ENCODE data around the gene FAF1. TPM values are rescaled to one million over a fixed set of nuclear protein-coding genes. Genes with fewer than 3 reads are reported as not detected.

Gene FAF1
- total RNA-seq, 1 experiment from 2014 or later, result 73.2 TPM

DNA sequence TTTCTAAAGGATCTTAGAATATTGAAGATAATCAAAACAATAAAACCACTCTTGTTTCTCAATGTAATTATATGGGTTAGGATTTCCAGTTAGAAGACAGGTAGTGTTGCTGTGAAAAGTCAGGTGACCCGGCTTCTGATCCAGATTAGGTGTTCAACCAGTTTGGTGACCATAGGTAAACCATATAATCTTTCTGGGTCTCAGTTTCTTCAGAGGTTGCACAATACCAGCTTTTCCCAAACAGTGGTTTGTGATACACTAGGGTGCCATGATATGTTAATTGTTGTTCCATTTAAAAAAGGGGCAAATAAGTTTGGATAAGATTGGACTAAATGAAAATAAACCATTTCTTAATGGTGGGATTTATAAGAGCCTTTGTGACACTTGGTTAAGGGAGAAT is 472.3 kb downstream of the FAF1 start (continued):
- TF ChIP-seq, protein P1, sequence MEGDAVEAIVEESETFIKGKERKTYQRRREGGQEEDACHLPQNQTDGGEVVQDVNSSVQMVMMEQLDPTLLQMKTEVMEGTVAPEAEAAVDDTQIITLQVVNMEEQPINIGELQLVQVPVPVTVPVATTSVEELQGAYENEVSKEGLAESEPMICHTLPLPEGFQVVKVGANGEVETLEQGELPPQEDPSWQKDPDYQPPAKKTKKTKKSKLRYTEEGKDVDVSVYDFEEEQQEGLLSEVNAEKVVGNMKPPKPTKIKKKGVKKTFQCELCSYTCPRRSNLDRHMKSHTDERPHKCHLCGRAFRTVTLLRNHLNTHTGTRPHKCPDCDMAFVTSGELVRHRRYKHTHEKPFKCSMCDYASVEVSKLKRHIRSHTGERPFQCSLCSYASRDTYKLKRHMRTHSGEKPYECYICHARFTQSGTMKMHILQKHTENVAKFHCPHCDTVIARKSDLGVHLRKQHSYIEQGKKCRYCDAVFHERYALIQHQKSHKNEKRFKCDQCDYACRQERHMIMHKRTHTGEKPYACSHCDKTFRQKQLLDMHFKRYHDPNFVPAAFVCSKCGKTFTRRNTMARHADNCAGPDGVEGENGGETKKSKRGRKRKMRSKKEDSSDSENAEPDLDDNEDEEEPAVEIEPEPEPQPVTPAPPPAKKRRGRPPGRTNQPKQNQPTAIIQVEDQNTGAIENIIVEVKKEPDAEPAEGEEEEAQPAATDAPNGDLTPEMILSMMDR (IDR thresholded peaks at IDR 0.05 in 2 of 3, conservative IDR thresholded peaks at IDR 0.05 in 1 of 3; ENCODE audit: borderline replicate concordance in 1 of 3, insufficient read depth in 1 of 3, low read depth in 2 of 3, low read length in 2 of 3), result no peak

DNA sequence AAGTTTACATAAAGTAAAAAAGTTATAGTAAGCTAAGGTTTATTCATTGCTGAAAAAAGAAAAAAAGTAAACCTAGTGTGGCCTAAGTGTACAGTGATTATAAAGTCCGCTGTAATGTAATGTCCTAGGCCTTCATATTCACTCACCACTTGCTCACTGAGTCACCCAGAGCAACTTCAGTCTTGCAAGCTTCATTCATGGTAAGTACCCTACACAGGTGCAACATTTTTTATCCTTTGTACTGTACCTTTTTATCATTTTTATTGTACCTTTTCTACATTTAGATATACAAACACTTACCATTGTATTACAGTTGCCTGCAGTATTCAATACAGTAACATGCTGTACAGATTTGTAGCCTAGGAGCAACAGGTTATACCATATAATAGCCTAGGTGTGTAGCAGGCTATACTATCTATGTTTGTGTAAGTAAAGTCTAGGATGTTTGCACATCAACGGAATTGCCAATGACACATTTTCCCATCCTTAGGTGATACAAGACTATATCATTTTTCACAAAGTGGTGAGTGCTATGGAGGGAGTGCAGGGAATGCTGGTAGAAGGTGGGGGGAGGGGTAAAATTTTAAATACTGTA is 478.8 kb downstream of the FAF1 start:
- H3K9ac ChIP-seq (ENCODE audit: low read length), result no peak overlapping the region
- H3K27ac ChIP-seq (ENCODE audit: low read depth, low read length), result no peak overlapping the region
- no peaks in the 10 kb centered on the region for H3K9me2 ChIP-seq (ENCODE audit: insufficient read depth)
- no peaks in the 10 kb centered on the region for H3K36me3 ChIP-seq (ENCODE audit: control insufficient read depth in 1 of 2, insufficient read depth in 2 of 2, low read length in 2 of 2)
- no peaks in the 10 kb centered on the region for H3K9me3 ChIP-seq (ENCODE audit: control insufficient read depth in 1 of 2, insufficient read depth in 1 of 2, low read depth in 1 of 2, low read length in 2 of 2)
- POLR2A ChIA-PET, result no interaction called here
- no peaks in the 10 kb centered on the region for H3K27me3 ChIP-seq (ENCODE audit: insufficient read depth, low read length)
- H3K4me2 ChIP-seq (ENCODE audit: low read length), result no peak overlapping the region
- H4K20me1 ChIP-seq (ENCODE audit: insufficient read depth), result no peaks in the 10 kb centered on the region
- H3K4me1 ChIP-seq (ENCODE audit: control insufficient read depth in 1 of 2, insufficient read depth in 2 of 2, low read length in 2 of 2), result no peaks in the 10 kb centered on the region
- no peak overlapping the region for H2AFZ ChIP-seq (ENCODE audit: low read depth, low read length, poor library complexity, severe bottlenecking)
- CTCF ChIA-PET, result no interaction called here
- BruUV-seq (replicated peaks), result no TSS peak
- intact Hi-C loops (cut with micrococcal nuclease), result no loop called here
- H3K79me2 ChIP-seq (ENCODE audit: insufficient read depth, low read length), result no peaks in the 10 kb centered on the region
- ATAC-seq (no peak), DNase-seq (ENCODE audit: low read depth, low spot score) (no peak)
- no peak overlapping the region for H3K4me3 ChIP-seq (replicated peaks in 1 of 2; ENCODE audit: low read depth in 1 of 2, low read length in 2 of 2)
- TF ChIP-seq RAD21 (IDR thresholded peaks at IDR 0.05; ENCODE audit: low read depth) (no peak), POLR2A (IDR thresholded peaks at IDR 0.05; ENCODE audit: borderline replicate concordance, extremely low read depth, insufficient read depth, insufficient read length) (no peak), EZH2 (IDR thresholded peaks at IDR 0.05) (no peak)
- RAD21 ChIA-PET (ENCODE audit: low non-redundant PET in 1 of 2, low total read pairs in 2 of 2, uncharacterized antibody in 2 of 2, unreplicated experiment in 2 of 2), result no interaction called here

DNA sequence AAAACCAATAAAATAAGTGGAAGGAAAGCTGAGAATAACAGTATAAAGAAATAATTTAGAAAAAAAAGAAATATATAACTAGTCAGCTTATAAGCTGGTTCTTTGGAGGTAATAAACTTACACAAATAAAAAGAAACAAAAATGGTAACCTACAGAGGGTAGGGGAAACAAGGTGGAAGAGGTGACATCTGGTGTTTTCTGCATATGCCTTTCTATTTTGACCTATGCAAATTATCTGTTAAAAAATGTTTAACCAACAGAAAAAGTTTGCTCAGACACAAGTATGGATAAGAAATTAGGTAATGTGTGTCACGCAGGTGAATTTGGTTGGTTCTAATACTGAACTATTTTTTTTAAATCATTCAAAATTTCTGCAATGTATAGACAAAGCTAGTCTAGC is 483.3 kb downstream of the FAF1 start:
- H3K27ac ChIP-seq (ENCODE audit: low read depth, low read length), result no peak overlapping the region
- no peaks in the 10 kb centered on the region for H3K27me3 ChIP-seq (ENCODE audit: insufficient read depth, low read length)
- no peak overlapping the region for H3K9ac ChIP-seq (ENCODE audit: low read length)
- DNase-seq (ENCODE audit: low read depth, low spot score), result no peak
- ChIA-PET POLR2A (no interaction called here), RAD21 (ENCODE audit: low non-redundant PET in 1 of 2, low total read pairs in 2 of 2, uncharacterized antibody in 2 of 2, unreplicated experiment in 2 of 2) (no interaction called here), CTCF (no interaction called here)
- H3K9me3 ChIP-seq (ENCODE audit: control insufficient read depth in 1 of 2, insufficient read depth in 1 of 2, low read depth in 1 of 2, low read length in 2 of 2), result no peaks in the 10 kb centered on the region
- H2AFZ ChIP-seq (ENCODE audit: low read depth, low read length, poor library complexity, severe bottlenecking), result no peak overlapping the region
- no peaks in the 10 kb centered on the region for H3K79me2 ChIP-seq (ENCODE audit: insufficient read depth, low read length)
- no TSS peak for BruUV-seq (replicated peaks)
- intact Hi-C loops (cut with micrococcal nuclease), result no loop called here
- peaks cover 0 to 8% of the 10 kb centered on the region in 2 experiments; a peak in 1 of 4 replicates for H3K4me1 ChIP-seq (ENCODE audit: control insufficient read depth in 1 of 2, insufficient read depth in 2 of 2, low read length in 2 of 2)
- no peaks in the 10 kb centered on the region for H3K9me2 ChIP-seq (ENCODE audit: insufficient read depth)
- 0 out of 4 replicates have a peak, but pooled peaks cover 0 to 3% of the 10 kb centered on the region in 2 experiments for H3K36me3 ChIP-seq (ENCODE audit: control insufficient read depth in 1 of 2, insufficient read depth in 2 of 2, low read length in 2 of 2)
- H3K4me3 ChIP-seq (replicated peaks in 1 of 2; ENCODE audit: low read depth in 1 of 2, low read length in 2 of 2), result no peak overlapping the region
- H4K20me1 ChIP-seq (ENCODE audit: insufficient read depth), result no peaks in the 10 kb centered on the region
- no peak overlapping the region for H3K4me2 ChIP-seq (ENCODE audit: low read length)
- ATAC-seq, result no peak
- TF ChIP-seq SRF (IDR thresholded peaks at IDR 0.05; ENCODE audit: low read depth), result no peak
- no peak for TF ChIP-seq YY1 (IDR thresholded peaks at IDR 0.05; ENCODE audit: extremely low read depth, insufficient replicate concordance, low read depth, low read length)
- no peak for TF ChIP-seq CEBPB (IDR thresholded peaks at IDR 0.05; ENCODE audit: low read depth)
- TF ChIP-seq, protein P2, sequence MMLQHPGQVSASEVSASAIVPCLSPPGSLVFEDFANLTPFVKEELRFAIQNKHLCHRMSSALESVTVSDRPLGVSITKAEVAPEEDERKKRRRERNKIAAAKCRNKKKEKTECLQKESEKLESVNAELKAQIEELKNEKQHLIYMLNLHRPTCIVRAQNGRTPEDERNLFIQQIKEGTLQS (IDR thresholded peaks at IDR 0.05), result no peak
- no peak for TF ChIP-seq EGR1 (IDR thresholded peaks at IDR 0.05; ENCODE audit: low read depth)
- TF ChIP-seq POLR2A (IDR thresholded peaks at IDR 0.05; ENCODE audit: borderline replicate concordance, extremely low read depth, insufficient read depth, insufficient read length), result no peak
- no peak for TF ChIP-seq RAD21 (IDR thresholded peaks at IDR 0.05; ENCODE audit: low read depth)
- TF ChIP-seq, protein P3, sequence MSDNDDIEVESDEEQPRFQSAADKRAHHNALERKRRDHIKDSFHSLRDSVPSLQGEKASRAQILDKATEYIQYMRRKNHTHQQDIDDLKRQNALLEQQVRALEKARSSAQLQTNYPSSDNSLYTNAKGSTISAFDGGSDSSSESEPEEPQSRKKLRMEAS (IDR thresholded peaks at IDR 0.05), result no peak
- TF ChIP-seq JUND (IDR thresholded peaks at IDR 0.05), result no peak
- TF ChIP-seq ZFX (IDR thresholded peaks at IDR 0.05), result no peak
- TF ChIP-seq SIN3A (IDR thresholded peaks at IDR 0.05; ENCODE audit: low read depth), result no peak
- TF ChIP-seq, protein P4, sequence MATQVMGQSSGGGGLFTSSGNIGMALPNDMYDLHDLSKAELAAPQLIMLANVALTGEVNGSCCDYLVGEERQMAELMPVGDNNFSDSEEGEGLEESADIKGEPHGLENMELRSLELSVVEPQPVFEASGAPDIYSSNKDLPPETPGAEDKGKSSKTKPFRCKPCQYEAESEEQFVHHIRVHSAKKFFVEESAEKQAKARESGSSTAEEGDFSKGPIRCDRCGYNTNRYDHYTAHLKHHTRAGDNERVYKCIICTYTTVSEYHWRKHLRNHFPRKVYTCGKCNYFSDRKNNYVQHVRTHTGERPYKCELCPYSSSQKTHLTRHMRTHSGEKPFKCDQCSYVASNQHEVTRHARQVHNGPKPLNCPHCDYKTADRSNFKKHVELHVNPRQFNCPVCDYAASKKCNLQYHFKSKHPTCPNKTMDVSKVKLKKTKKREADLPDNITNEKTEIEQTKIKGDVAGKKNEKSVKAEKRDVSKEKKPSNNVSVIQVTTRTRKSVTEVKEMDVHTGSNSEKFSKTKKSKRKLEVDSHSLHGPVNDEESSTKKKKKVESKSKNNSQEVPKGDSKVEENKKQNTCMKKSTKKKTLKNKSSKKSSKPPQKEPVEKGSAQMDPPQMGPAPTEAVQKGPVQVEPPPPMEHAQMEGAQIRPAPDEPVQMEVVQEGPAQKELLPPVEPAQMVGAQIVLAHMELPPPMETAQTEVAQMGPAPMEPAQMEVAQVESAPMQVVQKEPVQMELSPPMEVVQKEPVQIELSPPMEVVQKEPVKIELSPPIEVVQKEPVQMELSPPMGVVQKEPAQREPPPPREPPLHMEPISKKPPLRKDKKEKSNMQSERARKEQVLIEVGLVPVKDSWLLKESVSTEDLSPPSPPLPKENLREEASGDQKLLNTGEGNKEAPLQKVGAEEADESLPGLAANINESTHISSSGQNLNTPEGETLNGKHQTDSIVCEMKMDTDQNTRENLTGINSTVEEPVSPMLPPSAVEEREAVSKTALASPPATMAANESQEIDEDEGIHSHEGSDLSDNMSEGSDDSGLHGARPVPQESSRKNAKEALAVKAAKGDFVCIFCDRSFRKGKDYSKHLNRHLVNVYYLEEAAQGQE (IDR thresholded peaks at IDR 0.05; ENCODE audit: low read depth), result no peak
